Measurements from ENCODE around the gene FNDC5.

FNDC5 gene

GRCh38 chr1:32893198-32894018 lies 22.7 kb upstream of the FNDC5 start:
- peak overlapping the region; percentile 42 for H3K4me3 ChIP-seq (ENCODE audit: low read depth, low read length)
- peak; percentile 31 for TF ChIP-seq CTCF (IDR thresholded peaks at IDR 0.05; ENCODE audit: low read depth, low read length)
- in situ Hi-C loops (cut with HindIII; ENCODE audit: low sequenced_read_pairs), result no loop called here
- DNase-seq (ENCODE audit: low read depth, low spot score), result peak; percentile 12

- DNase-seq (ENCODE audit: low read depth, low spot score), result no peak
- in situ Hi-C loops (cut with HindIII; ENCODE audit: low sequenced_read_pairs), result no loop called here
- TF ChIP-seq CTCF (IDR thresholded peaks at IDR 0.05; ENCODE audit: low read depth, low read length), result peak; percentile 21
- H3K4me3 ChIP-seq (ENCODE audit: low read depth, low read length), result peak overlapping the region; percentile 42
These were observed 21.9 kb upstream of the FNDC5 start for GRCh38 chr1:32892368-32893197.

- no peak for TF ChIP-seq CTCF (IDR thresholded peaks at IDR 0.05; ENCODE audit: low read depth, low read length)
- in situ Hi-C loops (cut with HindIII; ENCODE audit: low sequenced_read_pairs), result no loop called here
These were observed 20.9 kb upstream of the FNDC5 start for GRCh38 chr1:32891630-32892029.

GRCh38 chr1:32891241-32891570 lies 20.5 kb upstream of the FNDC5 start:
- no peak for TF ChIP-seq CTCF (IDR thresholded peaks at IDR 0.05; ENCODE audit: low read depth, low read length)
- in situ Hi-C loops (cut with HindIII; ENCODE audit: low sequenced_read_pairs), result no loop called here
- DNase-seq (ENCODE audit: low read depth, low spot score), result no peak
- no peak overlapping the region for H3K4me3 ChIP-seq (ENCODE audit: low read depth, low read length)

More at GRCh38 chr1:32891630-32892029, 20.9 kb upstream of the FNDC5 start:
- DNase-seq (ENCODE audit: low read depth, low spot score), result no peak
- H3K4me3 ChIP-seq (ENCODE audit: low read depth, low read length), result no peak overlapping the region

- DNase-seq (ENCODE audit: low read depth, low spot score), result no peak
- no peak for TF ChIP-seq CTCF (IDR thresholded peaks at IDR 0.05; ENCODE audit: low read depth, low read length)
- in situ Hi-C loops (cut with HindIII; ENCODE audit: low sequenced_read_pairs), result no loop called here
- H3K4me3 ChIP-seq (ENCODE audit: low read depth, low read length), result no peak overlapping the region
These were observed 20.0 kb upstream of the FNDC5 start for GRCh38 chr1:32890516-32891240.

- DNase-seq (ENCODE audit: low read depth, low spot score), result no peak
- no peak overlapping the region for H3K4me3 ChIP-seq (ENCODE audit: low read depth, low read length)
- in situ Hi-C loops (cut with HindIII; ENCODE audit: low sequenced_read_pairs), result no loop called here
- no peak for TF ChIP-seq CTCF (IDR thresholded peaks at IDR 0.05; ENCODE audit: low read depth, low read length)
These were observed 19.1 kb upstream of the FNDC5 start for GRCh38 chr1:32889731-32890278.
